Measurements from ENCODE around the gene UNC45A.

- no peak for TF ChIP-seq CTCF (conservative IDR thresholded peaks at IDR 0.05; ENCODE audit: low read depth, low read length)
- TF ChIP-seq EZH2phosphoT487 (IDR thresholded peaks at IDR 0.05; ENCODE audit: borderline replicate concordance, low read length) = no peak
- TF ChIP-seq EZH2 (IDR thresholded peaks at IDR 0.05; ENCODE audit: low read length, unreplicated experiment) = no peak
These were observed 4.7 kb downstream of the UNC45A start for GRCh38 chr15:90939756-90940155.
